Panc1 (cell line): ENCODE results near the gene FBLN2. TPM values are rescaled to one million over a fixed set of nuclear protein-coding genes. Genes with fewer than 3 reads are reported as not detected.

Experiments used
- ATAC-seq: fragments of 200-7000 bp; cut with Tn5 transposase; 2 replicates; pipeline ENCODE4 v1.9.1; 2020; ENCODE audit warnings: mild to moderate bottlenecking, moderate library complexity
- BruUV-seq: library from RNA; stranded (reverse); fragments of 400-500 nt; replicated peaks from 2 replicates; lab custom pipeline; 2021; lab: Mats Ljungman, UMichigan
- CTCF ChIA-PET: fragments of 300-600 bp; sonication (Branson Sonifier 250); formaldehyde crosslinking; loops from one replicate; lab custom pipeline; 2022; ENCODE audit warnings: antibody characterized with exemption; lab: Charles Lee
- POLR2A ChIA-PET: fragments of 300-600 bp; sonication (Branson Sonifier 250); formaldehyde crosslinking; loops from one replicate; lab custom pipeline; 2022; ENCODE audit warnings: antibody characterized with exemption; lab: Charles Lee
- DNase-seq: peaks from one replicate; pipeline ENCODE4 v3.0.0-alpha.2; 2010; ENCODE audit warnings: low read depth, low spot score
- H3K27ac ChIP-seq: 2 replicates; pipeline ENCODE4 v1.5.1; 2011; ENCODE audit warnings: mild to moderate bottlenecking, low read length, inconsistent platforms
- H3K27me3 ChIP-seq: fragments of 200-500 bp; sonication (Bioruptor generic); 2 replicates; pipeline ENCODE4 v1.6.0; 2014; ENCODE audit warnings: low read length, inconsistent platforms; ENCODE audit not compliant: control insufficient read depth, insufficient read depth
- H3K36me3 ChIP-seq: fragments of 200-500 bp; sonication (Bioruptor generic); 2 replicates; pipeline ENCODE4 v1.5.1; 2014; ENCODE audit warnings: inconsistent platforms, mild to moderate bottlenecking, low read length, moderate library complexity; ENCODE audit not compliant: control insufficient read depth, insufficient read depth
- H3K4me1 ChIP-seq: 2 replicates; pipeline ENCODE4 v1.5.1; 2011; ENCODE audit warnings: inconsistent platforms, mild to moderate bottlenecking, low read length, moderate library complexity; ENCODE audit not compliant: control insufficient read depth, insufficient read depth
- H3K4me3 ChIP-seq, 2 experiments: 2 replicates each; pipeline ENCODE4 v1.5.1; 2011 to 2012; ENCODE audit warnings: low read depth in 2 of 2, low read length in 2 of 2, mild to moderate bottlenecking in 2 of 2, inconsistent platforms in 1 of 2, moderate library complexity in 1 of 2
- H3K9me3 ChIP-seq: fragments of 200-500 bp; sonication (Bioruptor generic); 2 replicates; pipeline ENCODE4 v1.5.1; 2014; ENCODE audit warnings: low read depth, mild to moderate bottlenecking, inconsistent platforms, low read length, moderate library complexity; ENCODE audit not compliant: control insufficient read depth, insufficient read depth
- CTCF ChIP-seq: fragments of 450-650 bp; IDR thresholded peaks from 2 replicates; pipeline ENCODE4 v1.5.1; 2017; ENCODE audit warnings: mild to moderate bottlenecking
- POLR2AphosphoS5 ChIP-seq: IDR thresholded peaks from 2 replicates; pipeline ENCODE4 v1.6.1; 2012; ENCODE audit warnings: mild to moderate bottlenecking, low read depth, low read length, moderate library complexity
- REST ChIP-seq, 2 experiments: IDR thresholded peaks; 2 replicates each; pipeline ENCODE4 v1.6.1; 2011 to 2012; ENCODE audit warnings: low read depth in 2 of 2, control low read depth in 1 of 2, low read length in 1 of 2, mild to moderate bottlenecking in 1 of 2, moderate library complexity in 1 of 2; ENCODE audit not compliant: insufficient read depth in 1 of 2
- SIN3A ChIP-seq: IDR thresholded peaks from 2 replicates; pipeline ENCODE4 v1.6.1; 2012; ENCODE audit warnings: low read depth, mild to moderate bottlenecking, low read length, moderate library complexity, borderline replicate concordance; ENCODE audit not compliant: insufficient read depth
- TCF7L2 ChIP-seq: IDR thresholded peaks from 2 replicates; pipeline ENCODE4 v1.6.1; 2011; ENCODE audit warnings: mild to moderate bottlenecking, low read depth, low read length, inconsistent platforms
- in situ Hi-C: cut with HindIII; loops from 2 replicates; pipeline ENCODE4 v1.10.0; 2016; ENCODE audit warnings: low sequenced_read_pairs, low pct_unique_long_range_greater_than_20kb
- intact Hi-C: fragments of 100-400 bp; cut with micrococcal nuclease; formaldehyde crosslinking; loops from one replicate; pipeline ENCODE4 v1.10.0; 2022; ENCODE audit not compliant: unreplicated experiment
- total RNA-seq: library from RNA; stranded (reverse); gene quantifications from one replicate; pipeline ENCODE4 v1.2.1, GENCODE V29; 2021; ENCODE audit not compliant: unreplicated experiment

The FBLN2 gene
- total RNA-seq, 1 experiment from 2014 or later: 0.44 TPM

GRCh38 chr3:13544951-13545651 lies 3.8 kb upstream of the FBLN2 start:
- ChIA-PET POLR2A (no interaction called here), CTCF (no interaction called here)
- no TSS peak for BruUV-seq
- ATAC-seq (no peak), DNase-seq (no peak)
- H3K27me3 ChIP-seq: no peaks in the 10 kb centered on the region
- no peaks in the 10 kb centered on the region for H3K9me3 ChIP-seq
- in situ Hi-C loops: no loop called here
- no peak overlapping the region for H3K27ac ChIP-seq
- no peaks in the 10 kb centered on the region for H3K4me1 ChIP-seq
- H3K4me3 ChIP-seq: no peak overlapping the region
- intact Hi-C loops: no loop called here
- TF ChIP-seq SIN3A (no peak), REST (IDR thresholded peaks at IDR 0.05; ENCODE audit: insufficient read depth in 1 of 2, low read depth in 2 of 2, low read length in 1 of 2) (no peak), CTCF (no peak), POLR2AphosphoS5 (no peak), TCF7L2 (no peak)
- H3K36me3 ChIP-seq: no peaks in the 10 kb centered on the region

- no peak for ATAC-seq
- no peaks in the 10 kb centered on the region for H3K36me3 ChIP-seq
- BruUV-seq: no TSS peak
- H3K27me3 ChIP-seq: no peaks in the 10 kb centered on the region
- H3K9me3 ChIP-seq: no peaks in the 10 kb centered on the region
- TF ChIP-seq POLR2AphosphoS5: no peak
- no peak for TF ChIP-seq TCF7L2
- in situ Hi-C loops (no loop called here), intact Hi-C loops (no loop called here)
- H3K27ac ChIP-seq: no peak overlapping the region
- no peaks in the 10 kb centered on the region for H3K4me1 ChIP-seq
- no peak for DNase-seq
- no peak overlapping the region for H3K4me3 ChIP-seq
- ChIA-PET POLR2A (interaction anchor here (0.7 kb wide), 1 partner anchor 40 kb away, joined by 4 read pairs; no protein-coding TSS in a partner anchor), CTCF (no interaction called here)
Measured at GRCh38 chr3:13545952-13546454, 2.9 kb upstream of the FBLN2 start.

- no peaks in the 10 kb centered on the region for H3K9me3 ChIP-seq
- intact Hi-C loops (no loop called here), in situ Hi-C loops (no loop called here)
- no peaks in the 10 kb centered on the region for H3K27me3 ChIP-seq
- TF ChIP-seq POLR2AphosphoS5 (no peak), CTCF (no peak)
- ATAC-seq: no peak; the same call in 1 of the 2 replicates
- H3K4me1 ChIP-seq: no peaks in the 10 kb centered on the region
- BruUV-seq: no TSS peak
- H3K27ac ChIP-seq: no peak overlapping the region
- ChIA-PET CTCF (no interaction called here), POLR2A (interaction anchor here (0.7 kb wide), 1 partner anchor 40 kb away, joined by 4 read pairs; no protein-coding TSS in a partner anchor)
- DNase-seq: no peak
- H3K4me3 ChIP-seq: no peak overlapping the region
- no peaks in the 10 kb centered on the region for H3K36me3 ChIP-seq
Measured at GRCh38 chr3:13546667-13547171, 2.2 kb upstream of the FBLN2 start.
